Endothelial cell of umbilical vein (primary cell): Measurements from ENCODE around the gene RAB4A. TPM values are rescaled to one million over a fixed set of nuclear protein-coding genes. Genes with fewer than 3 reads are reported as not detected.

Source experiments
- BruUV-seq: library from RNA; stranded (reverse); fragments of 400-500 nt; replicated peaks from 2 replicates; lab custom pipeline; 2021; lab: Mats Ljungman, UMichigan
- CTCF ChIA-PET: fragments of 300-600, 350-600 bp; sonication (Branson Sonifier 250); formaldehyde crosslinking; loops from one replicate; lab custom pipeline; 2021; ENCODE audit warnings: antibody characterized with exemption, inconsistent platforms; lab: Charles Lee
- POLR2A ChIA-PET: fragments of 300-600, 350-600 bp; sonication (Branson Sonifier 250); formaldehyde crosslinking; loops from one replicate; lab custom pipeline; 2021; ENCODE audit warnings: antibody characterized with exemption, inconsistent platforms; lab: Charles Lee
- DNase-seq: peaks from one replicate; pipeline ENCODE4 v3.0.0-alpha.2; 2011; ENCODE audit warnings: low read depth, low spot score
- FAIRE-seq: peaks from 2 replicates; lab custom pipeline; 2011; peaks lifted over from hg19 to GRCh38; lab: Jason Lieb, UNC
- H2AFZ ChIP-seq: 2 replicates; pipeline ENCODE4 v1.6.0; 2012; ENCODE audit warnings: low read depth, low read length, control low read depth, inconsistent platforms
- H3K27ac ChIP-seq: 2 replicates; pipeline ENCODE4 v1.5.1; 2011; ENCODE audit warnings: low read depth, mild to moderate bottlenecking, control low read depth, low read length, moderate library complexity; ENCODE audit not compliant: insufficient read depth
- H3K27me3 ChIP-seq, 2 experiments: 2 replicates each; pipeline versions ENCODE4 v1.6.0 to v1.6.1; 2011; ENCODE audit warnings: low read length in 2 of 2, mixed read lengths in 1 of 2; ENCODE audit not compliant: control insufficient read depth in 2 of 2, insufficient read depth in 2 of 2
- H3K36me3 ChIP-seq, 2 experiments: 2 replicates in 1 of 2; 3 replicates in 1 of 2; pipeline ENCODE4 v1.5.1; 2011; ENCODE audit warnings: low read length in 2 of 2, mild to moderate bottlenecking in 1 of 2, moderate library complexity in 1 of 2; ENCODE audit not compliant: control insufficient read depth in 2 of 2, insufficient read depth in 2 of 2; ENCODE audit errors: extremely low read depth in 1 of 2
- H3K4me1 ChIP-seq: 3 replicates; pipeline ENCODE4 v1.5.1; 2011; ENCODE audit warnings: mild to moderate bottlenecking, low read length; ENCODE audit not compliant: control insufficient read depth, insufficient read depth; ENCODE audit errors: extremely low read depth
- H3K4me2 ChIP-seq: 2 replicates; pipeline ENCODE4 v1.6.1; 2011; ENCODE audit warnings: low read length, control low read depth, mixed read lengths; ENCODE audit not compliant: insufficient read depth
- H3K4me3 ChIP-seq, 3 experiments: fragments of 200-600 bp in 1 of 3; sonication (generic), shearing (Covaris generic) in 1 of 3; replicated peaks in 1 of 3; 2 replicates each; pipeline ENCODE4 v1.5.1; 2011 to 2016; ENCODE audit warnings: control low read depth in 3 of 3, low read length in 3 of 3, mild to moderate bottlenecking in 2 of 3, inconsistent platforms in 1 of 3, low read depth in 1 of 3, moderate library complexity in 1 of 3; ENCODE audit not compliant: insufficient read depth in 1 of 3
- H3K79me2 ChIP-seq: 2 replicates; pipeline ENCODE4 v1.6.0; 2012; ENCODE audit warnings: low read length, inconsistent platforms; ENCODE audit not compliant: control insufficient read depth, insufficient read depth
- H3K9ac ChIP-seq: replicated peaks from 2 replicates; pipeline ENCODE3; 2011; ENCODE audit warnings: low read length, control low read depth; ENCODE audit not compliant: insufficient read depth; ENCODE audit errors: extremely low read depth
- H3K9me1 ChIP-seq: replicated peaks from 3 replicates; pipeline ENCODE4 v1.6.0; 2011; ENCODE audit warnings: mild to moderate bottlenecking, low read length; ENCODE audit not compliant: control insufficient read depth, insufficient read depth; ENCODE audit errors: extremely low read depth
- H3K9me3 ChIP-seq: replicated peaks from 2 replicates; pipeline ENCODE4 v1.5.1; 2012; ENCODE audit warnings: low read length, inconsistent platforms; ENCODE audit not compliant: control insufficient read depth, insufficient read depth
- H4K20me1 ChIP-seq: replicated peaks from 2 replicates; pipeline ENCODE3; 2011; ENCODE audit warnings: mild to moderate bottlenecking, low read length; ENCODE audit not compliant: control insufficient read depth, insufficient read depth; ENCODE audit errors: extremely low read depth
- CTCF ChIP-seq, 2 donors: IDR thresholded peaks; 1 replicate in 1 of 2; 2 replicates in 1 of 2; pipeline ENCODE4 v1.5.1; 2011; ENCODE audit warnings: low read length in 2 of 2, mild to moderate bottlenecking in 2 of 2, moderate library complexity in 2 of 2, control low read depth in 1 of 2, inconsistent platforms in 1 of 2, low read depth in 1 of 2; ENCODE audit not compliant: insufficient read depth in 1 of 2; ENCODE audit errors: extremely low read depth in 1 of 2
- EZH2 ChIP-seq: IDR thresholded peaks from 2 replicates; pipeline ENCODE4 v1.6.1; 2012; ENCODE audit warnings: borderline replicate concordance, low read depth, mild to moderate bottlenecking, moderate library complexity, low read length, inconsistent platforms; ENCODE audit not compliant: severe bottlenecking
- FOS ChIP-seq: IDR thresholded peaks from 2 replicates; pipeline ENCODE4 v1.6.1; 2011; ENCODE audit warnings: mild to moderate bottlenecking, low read length, moderate library complexity, borderline replicate concordance; ENCODE audit not compliant: insufficient read depth
- GATA2 ChIP-seq: IDR thresholded peaks from 2 replicates; pipeline ENCODE4 v1.7.0; 2011; ENCODE audit warnings: low read depth, mild to moderate bottlenecking, moderate library complexity, mixed read lengths, low read length; ENCODE audit not compliant: insufficient read length, insufficient read depth
- JUN ChIP-seq: IDR thresholded peaks from 2 replicates; pipeline ENCODE4 v1.6.1; 2011; ENCODE audit warnings: borderline replicate concordance, low read depth; ENCODE audit not compliant: insufficient read length, insufficient read depth
- MAX ChIP-seq: IDR thresholded peaks from 2 replicates; pipeline ENCODE4 v1.6.1; 2011; ENCODE audit not compliant: insufficient read depth, insufficient read length
- MYC ChIP-seq: IDR thresholded peaks from one replicate; pipeline ENCODE4 v1.6.1; 2011; ENCODE audit warnings: mild to moderate bottlenecking, low read depth, low read length
- POLR2A ChIP-seq: IDR thresholded peaks from 2 replicates; pipeline ENCODE4 v1.6.1; 2012; ENCODE audit warnings: low read depth, mild to moderate bottlenecking, control low read depth, low read length
- POLR2AphosphoS5 ChIP-seq: IDR thresholded peaks from 2 replicates; pipeline ENCODE4 v1.6.1; 2012; ENCODE audit warnings: low read depth, mild to moderate bottlenecking, control low read depth, low read length, moderate library complexity; ENCODE audit not compliant: insufficient read depth
- dilution Hi-C: fragments of 300-500 bp; cut with MboI; formaldehyde crosslinking; loops from one replicate; pipeline ENCODE4 v1.15.0; 2019; ENCODE audit warnings: low sequenced_read_pairs; ENCODE audit not compliant: extremely low pct_ligation_motif_present
- intact Hi-C: fragments of 100-400 bp; cut with micrococcal nuclease; formaldehyde crosslinking; loops from one replicate; pipeline ENCODE4 v1.10.0; 2022
- polyA plus RNA-seq, 4 experiments: library from polyadenylated mRNA; depleted of rRNA in 3 of 4; stranded (reverse) in 3 of 4; unstranded in 1 of 4; fragments of >200 nt; gene quantifications; 2 replicates each; pipeline versions ENCODE4 v1.2.1 to v1.2.3, GENCODE V29; 2011 to 2012; ENCODE audit warnings: missing spikeins in 1 of 4
- total RNA-seq: library from RNA; stranded (reverse); gene quantifications from 2 replicates; pipeline ENCODE4 v1.2.3, GENCODE V29; 2021

RAB4A gene
- total and polyA plus RNA-seq, 2 donors (not counting 3 experiments of a cell fraction or from before 2014, with no cell fraction given), result 14.8 to 52.9 TPM

- no peak overlapping the region for H3K4me3 ChIP-seq
- no peak for TF ChIP-seq POLR2A
- no peak for TF ChIP-seq POLR2AphosphoS5
- TF ChIP-seq GATA2, result no peak
- no peak for TF ChIP-seq MYC
- no peak for TF ChIP-seq FOS
- no peak for TF ChIP-seq CTCF (IDR thresholded peaks at IDR 0.05; ENCODE audit: extremely low read depth in 1 of 2, insufficient read depth in 1 of 2, low read depth in 1 of 2, low read length in 2 of 2)
- TF ChIP-seq MAX, result no peak
- no peak for TF ChIP-seq EZH2
- no peak for TF ChIP-seq JUN
- no peak overlapping the region for H3K4me2 ChIP-seq
- no peaks in the 10 kb centered on the region for H3K4me1 ChIP-seq
- intact Hi-C loops, result no loop called here
- FAIRE-seq (no peak), DNase-seq (no peak)
- no peaks in the 10 kb centered on the region for H3K9me1 ChIP-seq
- H3K27ac ChIP-seq, result no peak overlapping the region
- BruUV-seq, result no TSS peak
- H3K36me3 ChIP-seq, result no peaks in the 10 kb centered on the region
- CTCF ChIA-PET, result no interaction called here
- no peaks in the 10 kb centered on the region for H4K20me1 ChIP-seq
- H2AFZ ChIP-seq, result no peak overlapping the region
- dilution Hi-C loops, result no loop called here
- no peaks in the 10 kb centered on the region for H3K27me3 ChIP-seq
- H3K9ac ChIP-seq, result no peak overlapping the region
- POLR2A ChIA-PET, result no interaction called here
- no peaks in the 10 kb centered on the region for H3K9me3 ChIP-seq
- no peaks in the 10 kb centered on the region for H3K79me2 ChIP-seq
Measured at GRCh38 chr1:229352975-229353374, 82.1 kb downstream of the RAB4A start.
